ENCODE results near the gene LRP1. TPM values are rescaled to one million over a fixed set of nuclear protein-coding genes. Genes with fewer than 3 reads are reported as not detected.

Gene LRP1
- total RNA-seq, 2 experiments from 2014 or later, result 1.8 to 2.7 TPM

DNA sequence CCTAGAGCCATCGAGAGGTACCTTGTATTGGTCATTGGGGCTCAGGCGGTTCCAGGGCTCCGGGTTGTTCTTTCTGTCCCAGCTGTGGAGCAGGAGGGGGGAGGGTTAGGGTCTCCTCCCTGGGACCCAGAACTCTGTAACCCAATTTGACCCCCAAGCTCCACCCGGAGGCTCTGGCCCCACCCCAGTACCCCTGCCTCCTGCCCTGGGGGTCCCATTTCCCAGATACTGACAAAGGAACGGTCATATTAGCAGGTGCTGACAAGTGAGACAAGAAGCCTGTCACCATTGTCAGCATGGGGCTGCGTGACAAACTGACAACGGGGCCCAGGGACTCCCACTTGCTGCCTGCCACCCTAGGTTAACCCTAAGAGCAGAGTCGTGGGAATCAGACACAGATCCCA, 107.4 kb downstream of the LRP1 start:
- intact Hi-C loops (cut with DNase I, micrococcal nuclease), result loop anchor here in 1 of 2 experiments (5.0 kb wide), 1 partner anchor 548 kb away; the partner anchor contains the start of gene PTGES3
- POLR2A ChIA-PET, result interaction anchor here (1.0 kb wide), 1 partner anchor 12 kb away, joined by 3 read pairs; no protein-coding TSS in a partner anchor
- no peak overlapping the region for H3K4me3 Mint-ChIP-seq
- no peak for DNase-seq
- CTCF ChIA-PET, result interaction anchor here (0.6 kb wide), 1 partner anchor 263 kb away, joined by 4 read pairs; no protein-coding TSS in a partner anchor
- no peak overlapping the region for H3K27ac Mint-ChIP-seq
- H3K4me1 Mint-ChIP-seq, result peaks cover 61% of the 10 kb centered on the region
- no peak for ATAC-seq
- peaks cover 27% of the 10 kb centered on the region for H3K27me3 Mint-ChIP-seq
- H3K9me3 Mint-ChIP-seq (ENCODE audit: low read depth), result no peaks in the 10 kb centered on the region
- H3K36me3 Mint-ChIP-seq (ENCODE audit: low read depth), result peaks cover 51% of the 10 kb centered on the region

DNA sequence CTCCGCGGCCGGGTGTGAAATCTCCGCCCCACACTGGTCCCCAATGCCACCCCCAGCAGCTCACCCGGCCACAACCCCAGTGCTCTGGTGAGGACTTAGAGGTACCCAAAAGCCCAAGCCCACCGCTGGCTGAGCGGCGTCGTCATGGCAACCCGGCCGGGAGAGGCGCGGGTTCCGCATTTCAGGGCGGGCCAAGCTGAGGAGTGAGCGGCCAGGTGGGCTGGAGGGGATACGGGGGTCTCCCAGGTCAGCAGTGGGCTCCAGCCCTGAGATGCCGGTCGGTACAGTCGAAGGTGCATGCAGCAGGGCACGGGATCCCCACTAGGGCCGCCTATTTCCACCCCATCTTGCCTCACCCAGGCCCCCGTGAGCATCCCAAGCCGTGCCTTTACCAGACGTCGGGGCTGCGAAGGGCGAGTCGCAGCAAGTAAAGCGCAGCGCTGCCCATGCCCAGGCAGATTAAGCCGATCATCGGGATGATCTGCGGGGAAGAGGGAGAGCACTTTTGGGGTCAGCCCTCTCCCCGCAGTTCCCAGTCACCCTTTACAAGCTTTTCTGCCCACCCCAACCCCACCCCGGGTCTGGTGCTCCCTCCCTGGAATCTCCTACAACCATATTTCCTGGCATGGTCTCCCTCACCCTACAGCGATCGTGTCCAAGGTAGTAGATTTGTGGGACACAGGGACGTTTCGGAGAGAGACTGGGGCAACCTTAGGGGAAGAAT, 108.1 kb downstream of the LRP1 start:
- CTCF ChIA-PET, result interaction anchor here (0.6 to 9.9 kb wide), 3 partner anchors 9 to 263 kb away, joined by 4 to 282 read pairs (median 167); partner anchors contain the start of gene SHMT2
- H3K4me3 Mint-ChIP-seq, result no peak overlapping the region
- intact Hi-C loops (cut with DNase I, micrococcal nuclease), result loop anchor here in 1 of 2 experiments (5.0 kb wide), 1 partner anchor 549 kb away; the partner anchor contains the start of gene PTGES3
- peak; percentile 48 for DNase-seq
- H3K27me3 Mint-ChIP-seq, result peaks cover 29% of the 10 kb centered on the region
- no peak overlapping the region for H3K27ac Mint-ChIP-seq
- POLR2A ChIA-PET, result interaction anchor here (1.0 kb wide), 1 partner anchor 13 kb away, joined by 3 read pairs; no protein-coding TSS in a partner anchor
- peaks cover 44% of the 10 kb centered on the region for H3K36me3 Mint-ChIP-seq (ENCODE audit: low read depth)
- peaks cover 62% of the 10 kb centered on the region for H3K4me1 Mint-ChIP-seq
- ATAC-seq, result no peak
- H3K9me3 Mint-ChIP-seq (ENCODE audit: low read depth), result no peaks in the 10 kb centered on the region

DNA sequence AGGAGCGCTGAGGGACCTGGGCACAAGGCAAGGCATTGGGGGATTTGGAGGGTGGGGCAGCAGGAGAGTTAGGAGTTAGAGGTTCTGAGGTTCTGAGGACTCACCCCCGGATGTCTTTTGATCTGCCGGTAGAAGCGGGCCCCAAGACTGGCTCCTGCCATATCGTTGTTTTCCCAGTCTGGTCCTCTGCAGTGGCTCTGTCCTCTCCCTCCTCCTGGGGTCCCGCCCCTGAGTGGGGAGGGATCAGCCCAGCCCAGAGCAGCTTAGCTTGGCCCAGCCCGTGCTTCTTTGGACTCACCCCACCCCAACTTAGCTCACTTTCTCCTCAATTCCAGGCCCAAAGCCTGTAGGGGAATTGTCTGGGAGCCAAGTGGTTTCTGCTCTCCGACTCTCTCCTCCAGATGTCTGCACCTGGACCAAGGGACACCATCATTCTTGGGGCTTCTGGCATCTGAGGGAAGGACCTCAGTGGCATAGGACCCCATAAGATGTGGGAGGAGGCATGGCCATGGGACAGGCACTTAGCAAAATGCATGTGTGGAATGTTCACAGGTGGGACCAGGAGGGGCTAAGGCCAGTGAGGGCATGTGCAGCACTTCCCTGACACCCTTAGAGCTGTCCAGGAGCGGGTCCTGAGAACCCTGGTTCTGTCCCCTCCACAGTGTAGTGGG, 108.8 kb downstream of the LRP1 start:
- H3K4me1 Mint-ChIP-seq, result peaks cover 63% of the 10 kb centered on the region
- peaks cover 36% of the 10 kb centered on the region for H3K27me3 Mint-ChIP-seq
- ATAC-seq, result no peak
- peak overlapping the region; percentile 83 for H3K4me3 Mint-ChIP-seq
- H3K9me3 Mint-ChIP-seq (ENCODE audit: low read depth), result no peaks in the 10 kb centered on the region
- no peak overlapping the region for H3K27ac Mint-ChIP-seq
- peaks cover 37% of the 10 kb centered on the region for H3K36me3 Mint-ChIP-seq (ENCODE audit: low read depth)
- intact Hi-C loops (cut with DNase I, micrococcal nuclease), result loop anchor here in 1 of 2 experiments (5.0 kb wide), 1 partner anchor 550 kb away; the partner anchor contains the start of gene PTGES3
- peak; percentile 25 for DNase-seq
- ChIA-PET POLR2A (interaction anchor here (0.6 to 1.1 kb wide), 2 partner anchors 8 to 10 kb away, joined by 3 to 4 read pairs; no protein-coding TSS in a partner anchor), CTCF (interaction anchor here (1.2 to 9.9 kb wide), 3 partner anchors 10 to 125 kb away, joined by 7 to 282 read pairs (median 167); partner anchors contain the start of genes SHMT2 and STAT6)

DNA sequence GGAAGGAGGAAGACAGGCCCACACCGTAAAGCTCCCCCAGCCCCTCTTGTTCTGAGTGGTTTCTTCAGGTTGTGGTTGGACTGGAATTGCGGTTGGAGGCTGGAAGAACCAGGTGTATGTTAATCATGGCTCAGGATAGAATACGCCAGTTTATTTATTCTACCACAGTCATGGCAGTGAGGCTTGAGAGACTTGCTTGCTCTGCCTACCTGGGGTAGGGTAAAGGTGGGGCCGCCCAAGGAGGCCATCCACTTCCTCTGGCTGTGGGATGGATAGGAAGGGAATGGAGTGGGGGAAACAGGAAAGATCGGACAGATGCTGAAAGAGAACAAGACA, 109.3 kb downstream of the LRP1 start:
- Mint-ChIP-seq H3K36me3 (ENCODE audit: low read depth) (peaks cover 33% of the 10 kb centered on the region), H3K4me3 (peak overlapping the region; percentile 83), H3K9me3 (ENCODE audit: low read depth) (no peaks in the 10 kb centered on the region), H3K27ac (no peak overlapping the region), H3K4me1 (peaks cover 67% of the 10 kb centered on the region), H3K27me3 (peaks cover 39% of the 10 kb centered on the region)
- ChIA-PET CTCF (interaction anchor here (0.5 to 9.9 kb wide), 5 partner anchors 10 to 218 kb away, joined by 3 to 282 read pairs (median 7); partner anchors contain the start of genes SHMT2 and STAT6), POLR2A (interaction anchor here (0.6 to 1.1 kb wide), 2 partner anchors 9 to 10 kb away, joined by 3 to 4 read pairs; no protein-coding TSS in a partner anchor)
- ATAC-seq, result no peak
- intact Hi-C loops (cut with DNase I, micrococcal nuclease), result loop anchor here in 1 of 2 experiments (5.0 kb wide), 1 partner anchor 550 kb away; the partner anchor contains the start of gene PTGES3
- DNase-seq, result no peak

DNA sequence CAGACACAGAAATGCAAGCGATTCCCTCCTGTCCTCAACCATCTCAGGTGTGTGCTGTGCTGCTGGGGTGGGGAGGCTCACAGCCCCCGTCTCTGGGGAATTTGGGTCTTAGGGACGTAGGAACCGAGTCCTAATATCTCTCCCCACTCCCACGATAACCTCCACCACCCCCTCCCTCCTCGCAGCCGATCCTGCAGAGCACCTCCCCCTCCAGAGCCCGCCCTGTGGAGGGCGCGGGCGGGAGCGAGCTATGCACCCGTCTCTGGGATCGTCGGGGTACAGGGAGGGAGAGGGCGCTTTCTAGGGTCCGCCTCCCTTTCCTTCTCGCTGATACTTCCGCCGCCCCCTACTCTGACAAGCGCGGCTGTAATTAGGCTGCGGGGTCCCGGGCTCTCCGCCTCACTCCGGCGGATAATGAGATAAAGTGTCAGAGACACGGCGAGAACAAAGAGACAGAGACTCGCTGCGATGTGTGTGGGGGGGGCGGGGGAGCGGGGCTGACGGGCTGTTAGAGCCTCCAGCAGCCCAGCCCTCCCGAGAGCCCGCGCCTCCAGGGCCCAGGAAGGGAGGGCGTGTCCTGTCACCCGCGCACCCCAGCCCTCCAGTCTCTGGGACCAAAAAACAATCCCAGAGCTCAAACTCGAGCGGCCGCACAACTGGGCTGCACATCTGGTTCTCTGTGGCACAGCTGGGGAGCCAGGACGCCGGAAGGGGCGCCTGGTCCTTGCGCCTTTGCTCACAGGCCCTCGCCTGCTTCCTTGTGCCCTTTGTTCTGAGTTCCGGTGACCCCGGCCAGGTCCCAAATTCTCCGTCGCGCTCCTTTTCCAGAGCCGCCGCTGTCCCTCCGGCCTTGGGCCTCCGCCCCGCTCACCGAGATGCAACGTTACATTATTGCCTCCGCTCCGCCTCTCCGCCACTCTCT, 109.9 kb downstream of the LRP1 start:
- ATAC-seq (no peak), DNase-seq (peak; percentile 63)
- Mint-ChIP-seq H3K36me3 (ENCODE audit: low read depth) (peaks cover 27% of the 10 kb centered on the region), H3K9me3 (ENCODE audit: low read depth) (no peaks in the 10 kb centered on the region), H3K4me1 (peaks cover 67% of the 10 kb centered on the region), H3K27ac (peak overlapping the region; percentile 61), H3K27me3 (peaks cover 41% of the 10 kb centered on the region), H3K4me3 (peak overlapping the region; percentile 83)
- POLR2A ChIA-PET, result interaction anchor here (0.6 to 3.0 kb wide), 4 partner anchors 8 to 15 kb away, joined by 3 to 17 read pairs (median 4); partner anchors contain the start of gene SHMT2
- CTCF ChIA-PET, result interaction anchor here (0.5 to 9.9 kb wide), 18 partner anchors 9 to 217 kb away, joined by 3 to 282 read pairs (median 4); partner anchors contain the start of genes SHMT2, STAC3 and STAT6
- intact Hi-C loops (cut with DNase I, micrococcal nuclease), result loop anchor here (2.0 to 5.0 kb wide), 3 partner anchors 13 to 551 kb away; partner anchors contain the start of gene PTGES3 (in 1 of the 2)

DNA sequence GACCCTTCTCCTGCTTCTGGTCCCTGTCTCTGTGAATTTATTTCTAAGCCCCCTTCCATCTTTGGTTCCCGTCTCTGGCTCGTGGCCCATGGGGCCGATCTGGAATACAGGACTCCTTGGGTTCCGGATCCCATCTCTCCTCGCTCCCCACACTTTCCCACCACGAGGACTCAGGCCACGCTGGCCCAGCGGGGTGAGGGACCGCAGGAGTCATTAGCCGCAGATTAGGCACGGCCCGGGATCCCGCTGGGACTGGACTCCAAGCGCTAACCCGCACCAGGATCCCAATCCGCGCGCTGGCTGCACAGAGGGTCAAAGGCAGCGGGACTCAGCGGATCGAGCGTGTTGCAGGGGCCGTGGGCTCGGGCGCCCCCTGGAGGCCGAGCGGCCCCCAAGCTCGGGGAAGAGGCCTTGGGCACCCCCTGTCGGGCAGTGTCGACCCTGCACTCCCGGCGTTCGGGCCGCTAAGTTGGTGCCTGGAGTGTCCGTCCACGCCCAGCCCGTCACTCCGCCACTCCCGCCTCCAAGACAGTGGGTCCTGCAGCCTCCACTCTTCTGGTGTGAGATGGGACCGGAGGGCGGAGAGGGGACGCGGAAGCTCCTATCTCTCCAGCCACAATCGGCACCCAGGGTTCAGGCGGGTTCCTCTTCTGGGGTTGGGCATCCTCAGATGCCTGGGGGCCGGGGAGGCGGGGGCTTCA, 110.7 kb downstream of the LRP1 start:
- peak overlapping the region; percentile 83 for H3K4me3 Mint-ChIP-seq
- no peaks in the 10 kb centered on the region for H3K9me3 Mint-ChIP-seq (ENCODE audit: low read depth)
- peaks cover 70% of the 10 kb centered on the region for H3K4me1 Mint-ChIP-seq
- peak; percentile 57 for ATAC-seq
- peak overlapping the region; percentile 80 for H3K27ac Mint-ChIP-seq
- ChIA-PET POLR2A (interaction anchor here (1.2 to 3.0 kb wide), 2 partner anchors 9 to 16 kb away, joined by 3 to 17 read pairs; partner anchors contain the start of gene SHMT2), CTCF (interaction anchor here (0.6 to 9.9 kb wide), 18 partner anchors 8 to 215 kb away, joined by 3 to 282 read pairs (median 4); partner anchors contain the start of genes NEMP1, SHMT2 and STAC3)
- peaks cover 19% of the 10 kb centered on the region for H3K36me3 Mint-ChIP-seq (ENCODE audit: low read depth)
- peak; percentile 94 for DNase-seq
- intact Hi-C loops (cut with DNase I, micrococcal nuclease), result loop anchor here (1.0 to 5.0 kb wide), 9 partner anchors 10 to 552 kb away; partner anchors contain the start of genes SHMT2 (in 2 of the 2), DDIT3 (in 1 of the 2) and PTGES3 (in 1 of the 2)
- peaks cover 44% of the 10 kb centered on the region for H3K27me3 Mint-ChIP-seq

DNA sequence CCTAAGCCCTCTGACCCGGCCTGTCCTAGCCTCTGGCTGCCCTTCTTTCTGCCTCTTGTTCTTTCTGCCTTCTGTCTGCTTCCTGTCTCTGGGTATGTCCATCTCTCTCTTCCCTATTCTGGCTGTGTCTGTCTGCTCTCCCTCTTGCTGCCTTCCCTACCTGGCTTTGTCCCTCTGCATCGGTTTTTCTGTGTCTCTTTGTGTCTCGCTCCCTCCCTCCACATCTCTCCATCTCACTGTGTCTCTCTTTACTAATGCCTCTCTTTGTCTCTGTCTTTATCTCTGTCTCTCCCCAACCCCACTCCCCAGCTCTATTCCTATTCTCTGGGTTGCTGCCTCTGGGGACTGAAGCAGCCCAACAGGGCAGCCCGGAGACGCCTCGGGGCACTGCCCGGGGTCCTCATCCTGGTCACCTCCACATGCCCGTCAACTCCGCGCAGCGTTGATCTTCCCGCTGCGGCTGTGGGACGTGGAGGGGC, 111.3 kb downstream of the LRP1 start:
- H3K36me3 Mint-ChIP-seq (ENCODE audit: low read depth), result peaks cover 13% of the 10 kb centered on the region
- H3K4me1 Mint-ChIP-seq, result peaks cover 66% of the 10 kb centered on the region
- H3K27me3 Mint-ChIP-seq, result peaks cover 47% of the 10 kb centered on the region
- intact Hi-C loops (cut with DNase I, micrococcal nuclease), result loop anchor here (1.0 to 5.0 kb wide), 12 partner anchors 10 to 552 kb away; partner anchors contain the start of genes SHMT2 (in 2 of the 2), DDIT3 (in 1 of the 2), PRIM1 (in 1 of the 2) and PTGES3 (in 1 of the 2)
- no peak for ATAC-seq
- peak overlapping the region; percentile 83 for H3K4me3 Mint-ChIP-seq
- DNase-seq, result no peak
- POLR2A ChIA-PET, result interaction anchor here (0.6 to 3.0 kb wide), 3 partner anchors 10 to 114 kb away, joined by 3 to 17 read pairs (median 5); partner anchors contain the start of gene SHMT2
- CTCF ChIA-PET, result interaction anchor here (0.6 to 9.9 kb wide), 14 partner anchors 11 to 231 kb away, joined by 3 to 282 read pairs (median 4); partner anchors contain the start of genes NEMP1, SHMT2 and STAC3
- no peaks in the 10 kb centered on the region for H3K9me3 Mint-ChIP-seq (ENCODE audit: low read depth)
- H3K27ac Mint-ChIP-seq, result peak overlapping the region; percentile 80

DNA sequence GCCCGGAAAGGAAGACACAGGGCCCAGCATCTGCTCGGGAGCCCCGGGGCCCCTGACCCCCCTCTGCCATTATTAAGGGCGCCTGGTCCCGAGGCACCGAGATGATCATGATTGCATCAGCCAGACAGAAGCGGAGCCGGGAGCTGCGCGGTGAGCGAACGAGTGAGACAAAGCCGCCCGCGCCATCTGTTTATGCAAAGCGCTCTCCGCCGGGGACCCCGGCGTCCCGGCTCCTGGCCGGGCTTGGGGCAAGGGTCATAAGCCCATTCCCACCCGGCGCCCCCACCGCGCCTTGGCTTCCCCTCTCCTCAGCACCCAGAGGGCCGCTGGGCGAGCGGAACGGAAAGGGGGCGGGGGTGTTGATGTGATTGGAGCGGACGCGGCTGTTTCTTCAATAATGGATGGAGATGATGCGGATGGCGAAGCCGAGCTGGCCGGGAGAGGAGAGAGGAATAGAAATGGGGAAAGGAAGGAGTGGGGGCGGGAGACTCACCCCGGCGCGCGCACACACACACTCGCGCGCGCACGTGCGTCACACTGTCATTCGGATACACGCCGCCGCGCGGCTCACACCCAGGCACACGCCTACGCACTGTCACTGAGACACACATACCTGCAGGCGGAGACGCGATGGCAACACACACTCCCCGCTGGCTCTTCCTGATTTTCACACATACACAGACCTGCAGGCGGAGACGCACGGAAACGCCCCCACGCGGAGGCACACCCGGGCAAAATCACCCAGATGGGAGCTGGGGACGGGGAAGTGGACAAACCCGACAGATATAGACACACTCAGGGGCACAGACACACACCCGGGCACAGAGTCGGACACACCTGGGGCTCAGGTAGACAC, 112.0 kb downstream of the LRP1 start:
- ATAC-seq (peak; percentile 20), DNase-seq (peak; percentile 91)
- Mint-ChIP-seq H3K9me3 (ENCODE audit: low read depth) (no peaks in the 10 kb centered on the region), H3K27ac (peak overlapping the region; percentile 80), H3K4me1 (peaks cover 64% of the 10 kb centered on the region), H3K36me3 (ENCODE audit: low read depth) (peaks cover 10% of the 10 kb centered on the region), H3K4me3 (peak overlapping the region; percentile 83), H3K27me3 (peaks cover 47% of the 10 kb centered on the region)
- intact Hi-C loops (cut with DNase I, micrococcal nuclease), result loop anchor here in 1 of 2 experiments (5.0 kb wide), 3 partner anchors 128 to 488 kb away; partner anchors contain the start of genes PRIM1, STAT6 and ZBTB39
- ChIA-PET POLR2A (interaction anchor here (0.6 to 3.0 kb wide), 2 partner anchors 10 to 114 kb away, joined by 5 to 17 read pairs; partner anchors contain the start of gene SHMT2), CTCF (interaction anchor here (0.6 to 9.9 kb wide), 11 partner anchors 11 to 282 kb away, joined by 3 to 282 read pairs (median 4); partner anchors contain the start of genes SHMT2 and STAC3)

Data from activated CD4-positive, alpha-beta T cell treated with anti-CD3 and anti-CD28 coated beads for 36 hours (primary cell).